GM18499 (cell line): ENCODE data around the gene TRIO.

Experiments
- ATAC-seq: cut with Tn5 transposase; IDR thresholded peaks from one replicate; pipeline ENCODE4 v1.9.1; 2021; ENCODE audit warnings: moderate number of reproducible peaks; ENCODE audit not compliant: insufficient read depth, unreplicated experiment

Gene TRIO

GRCh38 chr5:14507156-14507941 lies 364.2 kb downstream of the TRIO start:
- no peak for ATAC-seq

- no peak for ATAC-seq
These were observed 364.9 kb downstream of the TRIO start for GRCh38 chr5:14508046-14508445.

- no peak for ATAC-seq
These were observed 366.4 kb downstream of the TRIO start for GRCh38 chr5:14509556-14509955.

GRCh38 chr5:14510156-14510734 lies 367.1 kb downstream of the TRIO start:
- ATAC-seq: no peak

- no peak for ATAC-seq
These were observed 367.7 kb downstream of the TRIO start for GRCh38 chr5:14510880-14511279.

- ATAC-seq: no peak
These were observed 369.4 kb downstream of the TRIO start for GRCh38 chr5:14512574-14512973.

GRCh38 chr5:14513266-14513665 lies 370.1 kb downstream of the TRIO start:
- ATAC-seq: no peak

- no peak for ATAC-seq
These were observed 373.8 kb downstream of the TRIO start for GRCh38 chr5:14516901-14517300.

- ATAC-seq: no peak
These were observed 375.5 kb downstream of the TRIO start for GRCh38 chr5:14518638-14519037.

- no peak for ATAC-seq
These were observed 378.6 kb downstream of the TRIO start for GRCh38 chr5:14521748-14522147.

- ATAC-seq: no peak
These were observed 379.6 kb downstream of the TRIO start for GRCh38 chr5:14522721-14523120.

- no peak for ATAC-seq
These were observed 380.3 kb downstream of the TRIO start for GRCh38 chr5:14523243-14524034.

GRCh38 chr5:14525397-14525796 lies 382.3 kb downstream of the TRIO start:
- ATAC-seq: no peak

- ATAC-seq: no peak
These were observed 383.4 kb downstream of the TRIO start for GRCh38 chr5:14526493-14526892.

- ATAC-seq: no peak
These were observed 385.0 kb downstream of the TRIO start for GRCh38 chr5:14528115-14528514.

- no peak for ATAC-seq
These were observed 385.8 kb downstream of the TRIO start for GRCh38 chr5:14528926-14529325.

GRCh38 chr5:14531668-14532067 lies 388.5 kb downstream of the TRIO start:
- ATAC-seq: no peak

- no peak for ATAC-seq
These were observed 389.0 kb downstream of the TRIO start for GRCh38 chr5:14532180-14532579.

- ATAC-seq: no peak
These were observed 391.6 kb downstream of the TRIO start for GRCh38 chr5:14534773-14535172.

- ATAC-seq: no peak
These were observed 402.2 kb downstream of the TRIO start for GRCh38 chr5:14545308-14545707.

GRCh38 chr5:14545862-14546261 lies 402.7 kb downstream of the TRIO start:
- no peak for ATAC-seq
